K562 (cell line): ENCODE results near the gene PFN3. TPM values are rescaled to one million over a fixed set of nuclear protein-coding genes. Genes with fewer than 3 reads are reported as not detected.

Experiments
- BDP1 ChIP-seq: IDR thresholded peaks from 3 replicates; pipeline ENCODE4 v1.6.1; 2011; ENCODE audit not compliant: insufficient read length, insufficient read depth
- CHD2 ChIP-seq: IDR thresholded peaks from 2 replicates; pipeline ENCODE4 v1.6.1; 2011; ENCODE audit warnings: low read depth, low read length
- NFYB ChIP-seq: IDR thresholded peaks from 2 replicates; pipeline ENCODE4 v1.6.1; 2011; ENCODE audit warnings: mild to moderate bottlenecking, moderate library complexity; ENCODE audit not compliant: insufficient read length; ENCODE audit errors: extremely low read depth
- PPARD ChIP-seq: fragments of 250-450 bp; sonication (Bioruptor Pico); IDR thresholded peaks from 2 replicates; pipeline ENCODE4 v1.8.0; 2022; ENCODE audit warnings: inconsistent platforms, mild to moderate bottlenecking, moderate library complexity
- TEAD2 ChIP-seq: fragments of 450-650 bp; IDR thresholded peaks from 2 replicates; pipeline ENCODE4 v1.6.1; 2016; ENCODE audit warnings: missing genetic modification characterization, control low read depth, missing compliant biosample characterization
- ZFX ChIP-seq: sonication (generic); formaldehyde crosslinking; IDR thresholded peaks from 2 replicates; pipeline ENCODE4 v1.8.0; 2022; ENCODE audit warnings: mild to moderate bottlenecking, missing genetic modification reagents, moderate library complexity
- ZSCAN32 ChIP-seq: fragments of 450-650 bp; formaldehyde crosslinking; IDR thresholded peaks from 2 replicates; pipeline ENCODE4 v1.4.0; 2020; ENCODE audit warnings: mild to moderate bottlenecking, moderate library complexity
- polyA plus RNA-seq, 8 experiments: library from polyadenylated mRNA; depleted of rRNA in 4 of 8; stranded (reverse) in 5 of 8; unstranded in 3 of 8; fragments of >200 nt; fragmentation: Nextera tagmentation in 2 of 8; fragmentation: Illumina TruSeq in 1 of 8; extraction: Ambion mirVana in 2 of 8; extraction: Trizol in 1 of 8; gene quantifications; 2 replicates each; pipeline versions ENCODE4 v1.2.1 to v1.2.3, GENCODE V29; 2011 to 2014; ENCODE audit warnings: inconsistent platforms in 1 of 8, missing spikeins in 1 of 8
- total RNA-seq, 7 experiments: library from RNA; depleted of rRNA in 6 of 7; stranded (reverse); fragments of >200 nt in 6 of 7; fragmentation: Illumina TruSeq in 2 of 7; extraction: Trizol in 2 of 7; gene quantifications; 2 replicates each; pipeline versions ENCODE4 v1.2.1 to v1.2.3, GENCODE V29; 2011 to 2021; ENCODE audit warnings: low replicate concordance in 1 of 7
- TF ChIP-seq, protein P1 (sequence below), 2 experiments: fragments of 450-650 bp; IDR thresholded peaks; 2 replicates each; pipeline ENCODE4 v1.6.1; 2016; ENCODE audit warnings: mild to moderate bottlenecking in 2 of 2, borderline replicate concordance in 1 of 2, low read depth in 1 of 2, moderate library complexity in 1 of 2
- TF ChIP-seq, protein P2 (sequence below): fragments of 450-650 bp; IDR thresholded peaks from 2 replicates; pipeline ENCODE4 v1.6.1; 2018; ENCODE audit not compliant: partially characterized antibody
- TF ChIP-seq, protein P3 (sequence below): fragments of 450-650 bp; IDR thresholded peaks from 2 replicates; pipeline ENCODE4 v1.6.1; 2017; ENCODE audit warnings: mild to moderate bottlenecking, moderate library complexity

The PFN3 gene
- total and polyA plus RNA-seq, 9 of the 15 experiments (the other 6 are each of a cell fraction or from before 2014, with no cell fraction given): not detected

DNA sequence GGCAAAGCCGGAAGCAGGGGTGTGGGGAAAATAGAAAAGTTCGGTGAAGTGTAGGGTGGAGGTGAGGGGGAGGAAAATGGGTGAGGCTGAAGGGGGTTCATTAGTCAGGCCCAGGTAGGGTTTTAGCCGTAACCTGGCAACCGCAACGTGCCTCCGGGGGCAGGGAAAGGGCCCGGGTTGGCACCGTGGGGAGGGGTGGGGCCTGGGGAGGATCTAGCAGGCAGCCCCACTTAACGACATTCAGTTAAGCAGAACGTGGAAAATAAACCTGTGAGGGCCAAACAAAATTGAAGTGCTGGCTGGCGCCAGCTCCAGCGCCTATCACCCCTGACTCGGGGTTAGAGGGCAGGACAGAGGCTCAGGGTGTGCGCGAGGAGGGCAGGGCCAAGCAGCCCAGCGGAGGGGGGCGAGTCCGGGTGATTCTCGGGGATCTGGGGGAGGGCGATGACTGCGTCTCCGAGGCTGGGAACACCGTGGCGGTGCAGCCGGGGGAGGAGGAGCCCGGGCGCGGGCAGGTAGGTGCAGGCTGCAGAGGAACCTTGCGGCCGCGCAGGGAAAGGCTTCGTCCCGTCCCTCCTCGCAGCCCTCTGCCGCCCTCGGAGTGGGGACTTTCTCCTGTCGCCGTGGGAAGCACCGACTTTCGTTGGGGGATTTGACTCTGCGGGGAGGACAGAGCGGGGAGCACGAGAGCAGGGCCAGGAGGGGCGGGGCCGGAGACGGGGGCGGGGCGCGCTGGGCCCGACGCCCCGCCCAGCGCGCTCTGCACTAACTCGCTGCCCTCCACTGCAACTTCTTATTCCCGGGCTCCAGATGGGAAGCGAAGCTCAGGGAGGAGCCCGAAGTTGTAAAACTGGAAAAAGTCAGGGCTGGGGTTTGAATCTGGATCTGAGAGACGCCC lies 37.6 kb downstream of the PFN3 start (continued):
- TF ChIP-seq, protein P1, sequence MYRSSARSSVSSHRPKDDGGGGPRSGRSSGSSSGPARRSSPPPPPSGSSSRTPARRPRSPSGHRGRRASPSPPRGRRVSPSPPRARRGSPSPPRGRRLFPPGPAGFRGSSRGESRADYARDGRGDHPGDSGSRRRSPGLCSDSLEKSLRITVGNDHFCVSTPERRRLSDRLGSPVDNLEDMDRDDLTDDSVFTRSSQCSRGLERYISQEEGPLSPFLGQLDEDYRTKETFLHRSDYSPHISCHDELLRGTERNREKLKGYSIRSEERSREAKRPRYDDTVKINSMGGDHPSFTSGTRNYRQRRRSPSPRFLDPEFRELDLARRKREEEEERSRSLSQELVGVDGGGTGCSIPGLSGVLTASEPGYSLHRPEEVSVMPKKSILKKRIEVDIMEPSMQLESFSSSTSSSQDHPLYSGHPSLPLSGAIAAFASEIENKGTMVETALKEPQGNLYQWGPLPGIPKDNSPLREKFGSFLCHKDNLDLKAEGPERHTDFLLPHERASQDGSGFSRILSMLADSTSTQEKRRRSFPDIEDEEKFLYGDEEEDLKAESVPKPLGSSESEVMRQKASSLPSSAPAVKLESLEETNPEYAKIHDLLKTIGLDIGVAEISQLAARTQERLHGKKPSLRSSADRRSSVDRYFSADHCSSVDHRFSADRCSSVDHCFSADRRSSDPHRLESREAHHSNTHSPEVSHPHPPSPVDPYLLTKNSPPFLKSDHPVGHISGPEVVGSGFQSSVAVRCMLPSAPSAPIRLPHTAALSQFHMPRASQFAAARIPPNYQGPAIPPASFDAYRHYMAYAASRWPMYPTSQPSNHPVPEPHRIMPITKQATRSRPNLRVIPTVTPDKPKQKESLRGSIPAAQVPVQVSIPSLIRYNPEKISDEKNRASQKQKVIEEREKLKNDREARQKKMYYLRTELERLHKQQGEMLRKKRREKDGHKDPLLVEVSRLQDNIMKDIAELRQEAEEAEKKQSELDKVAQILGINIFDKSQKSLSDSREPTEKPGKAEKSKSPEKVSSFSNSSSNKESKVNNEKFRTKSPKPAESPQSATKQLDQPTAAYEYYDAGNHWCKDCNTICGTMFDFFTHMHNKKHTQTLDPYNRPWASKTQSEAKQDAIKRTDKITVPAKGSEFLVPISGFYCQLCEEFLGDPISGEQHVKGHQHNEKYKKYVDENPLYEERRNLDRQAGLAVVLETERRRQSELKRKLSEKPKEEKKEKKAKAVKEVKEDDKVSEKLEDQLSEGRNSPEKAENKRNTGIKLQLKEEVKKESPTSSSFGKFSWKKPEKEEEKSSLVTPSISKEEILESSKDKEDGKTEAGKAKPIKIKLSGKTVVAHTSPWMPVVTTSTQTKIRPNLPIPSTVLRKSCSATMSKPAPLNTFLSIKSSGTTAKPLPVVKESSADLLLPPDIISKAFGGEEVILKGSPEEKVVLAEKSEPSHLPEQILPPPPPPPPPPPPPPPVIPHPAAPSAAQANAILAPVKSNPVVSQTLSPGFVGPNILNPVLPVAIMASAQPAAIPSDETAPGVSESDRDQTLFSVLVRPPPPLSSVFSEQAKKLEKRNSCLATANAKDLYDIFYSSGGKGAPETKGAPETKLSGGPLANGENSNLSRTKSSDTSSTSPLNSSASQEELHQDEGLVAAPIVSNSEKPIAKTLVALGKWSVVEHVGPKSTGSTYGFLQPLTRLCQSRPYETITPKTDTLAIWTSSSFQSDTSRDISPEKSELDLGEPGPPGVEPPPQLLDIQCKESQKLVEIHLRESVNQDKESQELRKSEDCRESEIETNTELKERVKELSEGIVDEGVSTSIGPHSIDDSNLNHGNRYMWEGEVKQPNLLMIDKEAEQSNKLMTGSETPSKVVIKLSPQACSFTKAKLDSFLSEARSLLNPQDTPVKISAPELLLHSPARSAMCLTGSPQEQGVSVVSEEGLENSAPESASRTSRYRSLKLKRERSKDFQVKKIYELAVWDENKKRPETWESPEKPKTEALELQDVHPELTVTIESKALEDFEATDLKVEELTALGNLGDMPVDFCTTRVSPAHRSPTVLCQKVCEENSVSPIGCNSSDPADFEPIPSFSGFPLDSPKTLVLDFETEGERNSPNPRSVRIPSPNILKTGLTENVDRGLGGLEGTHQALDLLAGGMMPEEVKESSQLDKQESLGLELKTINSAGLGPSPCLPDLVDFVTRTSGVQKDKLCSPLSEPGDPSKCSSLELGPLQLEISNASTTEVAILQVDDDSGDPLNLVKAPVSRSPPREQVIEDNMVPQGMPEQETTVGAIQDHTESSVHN (IDR thresholded peaks at IDR 0.05; ENCODE audit: borderline replicate concordance in 1 of 2, low read depth in 1 of 2): no peak
- TF ChIP-seq NFYB: no peak
- TF ChIP-seq PPARD (CRISPR knock-in tag): no peak
- no peak for TF ChIP-seq BDP1
- TF ChIP-seq CHD2: no peak
- TF ChIP-seq ZSCAN32: no peak
- TF ChIP-seq, protein P2, sequence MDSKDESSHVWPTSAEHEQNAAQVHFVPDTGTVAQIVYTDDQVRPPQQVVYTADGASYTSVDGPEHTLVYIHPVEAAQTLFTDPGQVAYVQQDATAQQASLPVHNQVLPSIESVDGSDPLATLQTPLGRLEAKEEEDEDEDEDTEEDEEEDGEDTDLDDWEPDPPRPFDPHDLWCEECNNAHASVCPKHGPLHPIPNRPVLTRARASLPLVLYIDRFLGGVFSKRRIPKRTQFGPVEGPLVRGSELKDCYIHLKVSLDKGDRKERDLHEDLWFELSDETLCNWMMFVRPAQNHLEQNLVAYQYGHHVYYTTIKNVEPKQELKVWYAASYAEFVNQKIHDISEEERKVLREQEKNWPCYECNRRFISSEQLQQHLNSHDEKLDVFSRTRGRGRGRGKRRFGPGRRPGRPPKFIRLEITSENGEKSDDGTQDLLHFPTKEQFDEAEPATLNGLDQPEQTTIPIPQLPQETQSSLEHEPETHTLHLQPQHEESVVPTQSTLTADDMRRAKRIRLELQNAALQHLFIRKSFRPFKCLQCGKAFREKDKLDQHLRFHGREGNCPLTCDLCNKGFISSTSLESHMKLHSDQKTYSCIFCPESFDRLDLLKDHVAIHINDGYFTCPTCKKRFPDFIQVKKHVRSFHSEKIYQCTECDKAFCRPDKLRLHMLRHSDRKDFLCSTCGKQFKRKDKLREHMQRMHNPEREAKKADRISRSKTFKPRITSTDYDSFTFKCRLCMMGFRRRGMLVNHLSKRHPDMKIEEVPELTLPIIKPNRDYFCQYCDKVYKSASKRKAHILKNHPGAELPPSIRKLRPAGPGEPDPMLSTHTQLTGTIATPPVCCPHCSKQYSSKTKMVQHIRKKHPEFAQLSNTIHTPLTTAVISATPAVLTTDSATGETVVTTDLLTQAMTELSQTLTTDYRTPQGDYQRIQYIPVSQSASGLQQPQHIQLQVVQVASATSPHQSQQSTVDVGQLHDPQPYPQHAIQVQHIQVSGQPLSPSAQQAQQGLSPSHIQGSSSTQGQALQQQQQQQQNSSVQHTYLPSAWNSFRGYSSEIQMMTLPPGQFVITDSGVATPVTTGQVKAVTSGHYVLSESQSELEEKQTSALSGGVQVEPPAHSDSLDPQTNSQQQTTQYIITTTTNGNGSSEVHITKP: peak; percentile 81
- TF ChIP-seq TEAD2 (tag): no peak
- TF ChIP-seq ZFX (CRISPR knock-in tag): peak; percentile 71
- TF ChIP-seq, protein P3, sequence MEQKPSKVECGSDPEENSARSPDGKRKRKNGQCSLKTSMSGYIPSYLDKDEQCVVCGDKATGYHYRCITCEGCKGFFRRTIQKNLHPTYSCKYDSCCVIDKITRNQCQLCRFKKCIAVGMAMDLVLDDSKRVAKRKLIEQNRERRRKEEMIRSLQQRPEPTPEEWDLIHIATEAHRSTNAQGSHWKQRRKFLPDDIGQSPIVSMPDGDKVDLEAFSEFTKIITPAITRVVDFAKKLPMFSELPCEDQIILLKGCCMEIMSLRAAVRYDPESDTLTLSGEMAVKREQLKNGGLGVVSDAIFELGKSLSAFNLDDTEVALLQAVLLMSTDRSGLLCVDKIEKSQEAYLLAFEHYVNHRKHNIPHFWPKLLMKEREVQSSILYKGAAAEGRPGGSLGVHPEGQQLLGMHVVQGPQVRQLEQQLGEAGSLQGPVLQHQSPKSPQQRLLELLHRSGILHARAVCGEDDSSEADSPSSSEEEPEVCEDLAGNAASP: no peak
